NCI-H187 (cell line): ENCODE measurements around the gene FSHR.

Source experiments
- DNase-seq, 2 experiments: peaks; one replicate each; lab custom pipeline; 2025; lab: John Stamatoyannopoulos, UW

Gene FSHR

DNA sequence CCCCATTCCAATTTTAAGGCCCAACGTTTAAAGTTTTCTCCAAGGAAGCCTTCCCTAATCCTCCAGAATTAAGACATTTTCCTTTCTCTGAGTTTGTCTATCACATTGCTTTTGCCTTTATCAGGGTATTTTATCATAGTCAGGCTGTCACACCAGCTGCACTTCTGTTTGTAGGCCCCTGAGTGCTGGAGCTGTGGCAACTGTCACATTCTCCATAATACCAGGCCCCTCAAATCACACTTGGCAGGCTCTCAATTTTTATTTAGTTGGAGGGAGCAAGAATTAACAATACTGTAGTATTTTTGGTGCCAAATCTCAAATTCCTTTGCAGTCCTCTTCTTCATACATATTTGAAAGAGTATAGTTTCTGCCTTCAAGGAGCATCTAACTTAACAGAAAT is 122.2 kb downstream of the FSHR start:
- no peak for DNase-seq

DNA sequence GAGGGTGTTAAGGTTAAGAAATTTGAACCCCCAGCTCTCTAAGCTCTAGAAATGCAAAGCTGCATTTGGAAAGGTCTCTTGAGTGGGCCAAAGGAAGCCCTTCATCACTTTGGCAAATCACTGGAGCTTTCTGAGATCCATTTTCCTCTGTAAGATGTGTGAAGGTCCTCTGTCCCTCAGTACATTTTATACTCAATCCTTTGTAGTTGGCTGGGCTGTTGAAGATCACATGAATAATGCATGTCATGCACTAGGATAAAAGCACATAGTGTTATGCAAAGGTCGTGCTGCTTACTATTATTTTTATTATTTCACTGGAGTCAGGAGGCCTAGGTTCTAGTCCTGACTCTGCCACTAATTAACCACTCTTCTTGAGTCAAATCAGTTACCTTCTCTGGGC is 124.9 kb downstream of the FSHR start:
- no peak for DNase-seq

DNA sequence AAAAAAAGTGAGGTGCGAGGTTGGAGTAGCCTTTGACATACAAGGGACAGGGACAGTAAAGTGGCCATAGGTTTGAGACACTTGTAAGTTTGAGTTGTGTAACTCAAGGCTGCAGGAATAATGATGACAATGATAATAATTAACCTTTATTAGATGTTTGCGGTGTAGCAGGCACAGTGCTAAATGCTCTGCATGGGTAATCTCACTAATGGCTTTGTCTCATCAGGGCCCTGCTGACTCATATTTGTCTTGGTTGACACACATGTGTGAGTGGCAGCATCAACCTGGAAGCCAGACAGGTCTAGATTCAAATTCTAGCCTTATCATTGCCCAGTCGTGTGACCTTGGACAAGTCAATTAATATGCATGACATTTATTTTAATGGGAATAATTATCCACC is 126.2 kb downstream of the FSHR start:
- no peak for DNase-seq

DNA sequence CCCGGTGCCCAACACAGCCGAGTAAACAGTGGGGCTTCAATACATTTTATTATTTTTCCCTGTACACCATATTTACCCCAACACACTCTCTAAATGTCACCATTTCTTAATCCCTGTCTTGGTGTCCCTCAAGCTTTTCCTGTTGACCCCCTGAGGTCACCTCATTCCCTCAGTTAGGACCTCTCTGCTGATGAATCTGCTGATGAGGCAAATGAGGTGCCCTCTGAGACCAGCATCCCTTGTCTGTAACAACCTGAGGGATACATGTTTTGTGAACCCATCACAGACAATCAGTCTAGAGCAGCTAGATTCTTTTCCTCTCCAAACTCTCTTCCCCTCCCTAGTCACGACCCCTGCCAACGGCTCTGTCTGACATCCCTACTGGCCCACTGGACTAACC is 127.6 kb downstream of the FSHR start:
- DNase-seq, result no peak

DNA sequence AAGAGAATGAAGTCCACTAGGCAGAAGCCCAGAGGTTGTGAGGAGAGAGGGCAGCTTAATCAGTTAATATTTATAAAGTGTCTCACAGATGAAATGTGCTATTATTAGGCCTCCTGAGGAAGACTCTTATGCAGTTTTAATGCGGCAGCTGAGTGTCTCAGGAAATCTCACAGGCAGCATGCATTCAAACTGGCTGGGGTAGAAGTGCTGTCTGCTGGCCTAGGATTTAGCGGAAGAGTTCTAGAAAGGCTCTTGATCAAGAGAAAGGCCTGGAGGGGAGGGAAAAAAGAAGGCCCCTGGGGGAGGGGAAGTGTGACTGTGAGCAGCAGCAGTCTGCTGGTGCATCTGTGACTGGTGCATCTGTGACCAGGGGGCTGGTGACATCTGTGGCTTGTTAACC is 133.0 kb downstream of the FSHR start:
- DNase-seq, result no peak

DNA sequence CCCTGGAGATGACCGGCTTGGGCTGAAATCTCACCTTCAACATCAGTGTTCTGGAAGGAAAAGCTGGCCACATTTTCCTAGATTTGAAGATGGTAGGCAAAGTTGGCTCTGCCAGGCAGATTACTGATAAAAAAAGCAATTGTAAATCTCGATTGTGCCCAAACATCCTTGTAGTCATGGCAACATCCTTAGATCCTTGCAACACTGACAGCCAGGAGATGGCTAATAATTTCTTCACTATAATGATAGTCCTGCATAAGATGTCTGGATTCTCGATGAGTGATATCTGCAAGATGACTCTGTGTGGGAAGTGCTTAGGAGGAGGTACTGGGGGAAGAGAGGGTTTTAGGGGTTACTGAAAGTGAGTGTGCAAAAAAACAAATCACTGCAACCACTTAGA is 149.1 kb downstream of the FSHR start:
- no peak for DNase-seq

DNA sequence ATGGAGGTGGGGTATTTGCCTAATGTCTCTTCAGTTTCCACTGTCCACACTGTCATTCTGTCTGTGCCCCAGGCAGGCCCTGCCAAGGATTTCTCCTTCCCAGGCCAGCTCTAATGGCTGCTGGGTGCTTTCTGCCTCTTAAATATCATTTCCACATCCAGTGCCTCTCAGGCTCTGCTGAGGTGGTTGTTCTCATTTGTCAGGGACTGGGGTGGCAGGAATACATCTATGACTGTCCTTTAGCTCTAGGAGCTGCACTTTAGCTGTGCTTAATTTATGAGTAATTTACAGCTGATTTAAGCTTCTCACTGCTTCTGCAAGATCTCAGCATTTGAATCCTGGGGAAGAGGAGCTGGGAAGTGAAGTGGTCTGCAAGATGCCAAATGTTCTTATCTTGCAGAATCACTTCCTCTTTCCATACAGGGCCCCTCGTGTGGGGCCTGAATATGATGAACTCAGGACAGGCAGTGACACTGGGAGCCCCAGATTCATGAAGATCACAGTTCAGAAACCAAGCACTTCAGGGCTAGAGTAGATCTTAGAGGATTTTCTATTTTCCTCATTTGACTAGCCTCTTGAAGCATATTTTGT is 150.2 kb downstream of the FSHR start:
- no peak for DNase-seq

DNA sequence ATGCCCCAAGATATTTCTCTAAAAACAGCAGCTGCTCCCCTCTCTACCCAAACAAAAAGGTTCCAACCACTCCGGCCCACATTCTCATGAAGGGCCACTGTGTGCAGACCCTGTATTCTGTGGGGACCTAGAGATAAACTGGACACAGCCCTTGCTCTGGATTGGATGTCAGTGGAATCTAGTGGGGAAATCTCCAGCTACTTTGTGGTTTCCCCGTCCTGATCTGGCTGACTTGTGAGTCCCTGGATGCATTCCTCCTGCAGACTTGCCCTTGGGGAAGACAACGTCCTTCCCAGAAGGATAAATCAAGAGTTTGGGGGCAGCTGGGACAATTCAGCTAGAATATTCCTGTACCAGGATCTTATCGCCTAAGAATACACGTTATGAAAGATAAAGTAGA is 151.1 kb downstream of the FSHR start:
- DNase-seq, result no peak

DNA sequence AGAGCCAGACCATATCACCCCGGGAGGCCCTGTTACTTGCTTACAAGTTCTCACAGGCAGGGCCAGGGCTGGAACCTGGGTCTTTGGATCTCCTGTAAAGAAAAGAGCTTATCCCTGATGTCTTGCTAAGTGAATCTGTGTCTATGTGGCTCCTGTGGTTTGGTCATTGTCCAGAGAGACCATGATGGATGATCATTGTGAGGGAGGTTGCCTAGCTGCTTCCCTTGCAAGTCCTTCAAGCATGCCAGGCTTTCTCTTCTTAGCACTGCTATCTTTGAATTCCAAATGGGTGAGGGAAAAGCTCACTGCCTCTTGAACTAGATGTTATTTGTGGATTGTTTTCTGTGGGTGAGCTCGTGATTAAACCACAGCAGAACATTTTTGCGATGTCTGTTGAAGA is 151.6 kb downstream of the FSHR start:
- DNase-seq, result no peak

DNA sequence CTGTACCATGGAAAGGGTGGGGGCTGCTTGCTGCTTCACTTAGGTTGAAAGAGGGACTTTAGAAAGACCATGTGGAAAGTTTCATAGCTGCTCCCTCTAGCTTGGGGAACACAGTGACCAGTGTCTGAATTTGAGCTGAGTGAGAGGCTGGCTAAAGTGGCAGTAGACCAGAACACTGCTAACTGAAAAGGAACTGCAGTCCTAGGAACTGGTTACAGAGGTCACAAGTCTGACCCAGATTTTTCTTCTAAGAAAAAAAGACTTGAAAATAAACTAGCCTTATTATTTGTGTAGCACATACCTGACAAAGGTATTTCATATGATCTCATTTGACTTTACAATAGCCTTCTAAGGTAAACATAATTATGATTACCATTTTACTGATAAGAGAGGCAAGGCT is 153.6 kb downstream of the FSHR start:
- DNase-seq, result no peak

DNA sequence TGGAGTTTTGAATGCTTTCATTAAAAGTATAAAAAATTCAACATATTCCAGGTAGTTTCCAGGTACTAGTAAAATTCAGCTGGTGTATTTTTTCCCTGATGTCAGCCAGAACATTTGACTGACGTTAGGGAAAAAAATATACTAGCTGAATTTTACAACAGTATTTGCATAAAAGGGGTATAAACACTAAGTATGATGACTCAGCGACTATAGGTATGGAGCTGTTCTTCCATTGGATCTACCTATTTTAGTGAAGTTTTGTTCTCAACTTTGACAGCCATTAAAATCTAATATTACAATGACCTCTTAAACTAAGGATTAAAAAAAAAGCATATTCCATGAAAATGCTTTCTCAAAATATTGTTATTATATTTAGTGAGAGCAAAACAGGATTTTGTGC is 155.9 kb downstream of the FSHR start:
- DNase-seq, result no peak

DNA sequence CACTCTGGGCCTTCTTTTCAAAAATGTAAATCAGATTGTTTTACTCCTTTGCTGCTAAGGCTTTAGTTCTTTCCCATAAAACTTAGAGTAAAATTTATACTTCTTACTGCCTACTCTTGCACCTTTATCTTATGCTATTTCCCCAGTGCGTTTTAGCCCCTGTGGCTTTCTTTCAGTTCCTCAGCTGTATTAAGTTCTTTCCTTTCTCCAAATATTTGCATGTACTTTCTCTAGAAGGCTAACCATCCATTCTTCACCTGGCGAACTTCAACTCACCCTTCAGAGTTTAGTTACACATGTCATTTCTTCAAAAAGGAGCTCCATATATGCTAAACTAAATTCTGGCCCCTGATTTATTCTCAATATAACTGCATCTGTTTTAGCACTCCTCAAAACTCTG is 160.7 kb downstream of the FSHR start:
- no peak for DNase-seq

DNA sequence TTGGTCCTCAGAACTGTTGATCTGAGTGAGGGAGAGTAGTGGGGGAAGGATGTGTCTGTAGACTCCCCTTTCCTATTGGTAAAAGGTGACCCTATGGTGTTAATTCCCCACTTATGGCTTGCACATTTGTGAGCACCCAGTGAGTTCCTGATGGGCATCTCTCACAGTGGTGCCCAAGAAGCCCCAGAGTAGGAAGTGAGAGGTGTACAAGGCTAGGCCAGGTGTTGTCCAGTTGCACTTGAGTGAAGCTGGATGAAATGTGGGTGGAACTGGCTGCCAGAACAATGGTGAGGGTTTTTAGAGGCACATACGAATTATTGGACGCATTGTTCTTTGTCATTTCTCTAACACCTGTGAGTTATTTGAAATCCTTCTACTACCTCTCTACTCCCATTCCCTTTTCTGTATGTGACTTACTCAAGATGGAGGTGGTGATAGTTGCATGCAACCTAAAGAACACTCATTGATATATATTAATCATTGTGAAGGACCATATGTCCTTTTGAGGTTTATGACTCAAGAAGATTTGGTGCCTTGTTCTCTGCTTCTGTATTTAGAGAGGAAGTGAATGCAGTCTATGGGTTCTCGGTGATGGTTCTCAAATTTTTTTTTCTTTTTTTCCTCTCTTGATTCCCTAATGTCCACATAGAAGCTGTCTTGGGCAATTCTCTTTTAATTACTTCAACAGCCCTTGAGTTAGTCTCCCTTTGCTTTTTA is 162.7 kb downstream of the FSHR start:
- no peak for DNase-seq

DNA sequence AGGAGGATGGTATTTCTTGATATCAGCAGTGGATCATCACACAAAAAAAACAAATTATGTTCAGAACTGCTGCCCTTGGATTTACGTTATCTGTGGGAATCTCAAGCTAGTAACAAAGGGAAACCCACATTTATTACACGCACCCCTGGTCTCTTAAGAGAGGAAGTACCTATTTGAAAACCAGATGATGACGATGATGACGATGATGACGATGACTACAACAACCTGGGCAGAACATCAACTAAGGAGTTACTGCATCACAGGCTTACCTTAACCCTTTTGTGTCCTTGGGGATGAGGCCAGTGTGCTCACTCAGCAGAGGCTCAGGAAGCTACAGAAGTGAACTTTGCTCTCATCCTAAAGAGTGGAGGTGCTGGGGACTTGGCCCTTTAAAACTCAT is 169.4 kb downstream of the FSHR start:
- DNase-seq, result no peak

DNA sequence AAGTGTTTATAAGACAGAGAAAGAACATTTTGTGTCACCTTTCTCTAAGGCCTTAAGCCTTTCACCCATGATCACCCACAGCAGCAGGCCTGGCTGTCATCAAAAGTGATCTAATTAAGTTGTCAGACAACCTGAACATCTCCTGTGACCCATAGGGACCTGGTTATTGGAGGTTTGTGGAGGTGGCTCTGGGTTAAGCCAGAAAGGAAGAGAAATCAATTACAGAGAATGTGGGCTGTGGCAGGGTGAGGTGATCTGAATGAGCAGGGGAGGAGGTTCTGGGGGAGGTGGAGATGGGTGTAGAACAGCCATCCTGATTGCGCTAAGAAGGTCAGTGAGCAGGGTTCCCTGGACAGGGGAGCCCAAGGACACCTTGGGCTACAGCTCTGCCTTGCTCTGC is 170.8 kb downstream of the FSHR start:
- no peak for DNase-seq

DNA sequence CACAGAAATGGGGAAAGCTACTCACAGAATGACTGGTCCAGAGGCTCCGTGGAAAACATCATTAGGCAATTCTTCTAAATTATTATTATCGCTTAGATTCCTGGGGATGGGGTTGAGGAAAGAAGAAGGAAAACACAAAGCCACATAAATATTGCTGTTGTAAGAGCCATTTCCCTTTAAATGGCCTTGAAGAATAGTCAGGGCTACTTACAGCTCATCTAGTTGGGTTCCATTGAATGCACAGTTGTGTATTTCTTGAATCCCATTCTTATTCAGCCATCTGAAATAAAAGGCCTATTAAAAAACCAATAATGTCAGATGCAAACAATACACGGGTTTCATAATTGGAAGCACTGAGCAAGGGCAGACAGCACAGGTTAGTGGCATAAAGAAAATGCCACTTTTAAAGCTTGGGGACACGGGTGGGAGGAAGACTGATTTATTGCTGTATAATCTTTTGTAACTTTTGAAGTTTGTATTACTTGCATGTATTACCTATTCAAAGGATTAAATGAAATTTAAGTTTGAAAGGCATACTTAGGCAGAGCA is 171.4 kb downstream of the FSHR start:
- DNase-seq, result no peak

DNA sequence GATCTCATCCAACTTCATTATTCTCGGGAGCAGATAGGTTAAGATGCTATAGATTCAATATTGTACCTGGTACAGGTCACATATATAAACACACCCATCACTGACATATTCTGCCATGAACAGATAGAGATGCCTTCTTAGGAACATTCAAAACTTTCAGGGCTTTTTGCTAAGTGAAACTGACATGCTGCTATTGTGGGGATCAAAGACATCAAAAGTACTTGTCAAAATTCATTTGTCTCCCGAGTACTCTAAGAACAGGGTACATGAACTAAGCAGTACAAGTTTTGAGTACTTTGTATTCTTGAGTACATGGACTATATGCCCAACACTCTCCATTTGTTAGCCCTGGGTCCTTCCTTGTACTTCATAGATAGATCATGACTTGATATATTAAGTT is 173.5 kb downstream of the FSHR start:
- DNase-seq, result no peak

DNA sequence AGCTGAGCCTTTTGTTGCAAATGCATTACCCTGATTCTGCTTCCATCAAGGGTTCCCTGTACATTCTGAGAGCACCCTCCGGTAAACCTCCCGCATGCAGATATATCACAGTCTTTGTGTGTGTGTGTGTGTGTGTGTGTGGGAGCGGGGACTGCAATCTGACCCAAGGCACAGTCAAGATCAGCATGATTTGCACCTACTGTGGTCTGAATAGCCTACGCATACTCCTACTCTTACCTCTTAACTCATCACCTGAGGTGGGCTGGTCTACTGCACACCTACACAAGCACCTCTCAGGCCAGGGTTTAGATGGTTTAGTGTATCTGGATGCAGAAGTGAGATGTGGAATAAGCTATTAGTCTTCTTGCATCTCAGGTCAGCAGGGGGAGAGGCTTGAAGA is 174.6 kb downstream of the FSHR start:
- no peak for DNase-seq

DNA sequence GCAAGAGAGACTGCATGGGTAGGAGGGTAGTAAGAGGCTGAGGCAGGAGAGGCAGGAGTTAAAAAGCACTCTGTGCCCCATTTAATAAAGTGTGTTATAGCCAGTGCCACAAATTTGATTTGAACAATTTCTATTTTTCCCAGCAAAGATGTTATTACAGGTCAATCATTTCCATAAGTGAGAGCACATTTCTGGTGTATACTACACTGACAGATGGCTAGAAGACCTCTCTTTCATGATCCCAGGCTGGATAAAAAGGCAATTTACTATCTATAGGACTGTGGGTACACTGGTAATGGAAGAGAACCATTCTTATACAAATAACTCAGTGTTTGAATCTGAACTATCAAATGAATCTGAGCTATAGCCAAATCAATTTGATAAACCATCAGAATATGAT is 176.2 kb downstream of the FSHR start:
- DNase-seq, result no peak

DNA sequence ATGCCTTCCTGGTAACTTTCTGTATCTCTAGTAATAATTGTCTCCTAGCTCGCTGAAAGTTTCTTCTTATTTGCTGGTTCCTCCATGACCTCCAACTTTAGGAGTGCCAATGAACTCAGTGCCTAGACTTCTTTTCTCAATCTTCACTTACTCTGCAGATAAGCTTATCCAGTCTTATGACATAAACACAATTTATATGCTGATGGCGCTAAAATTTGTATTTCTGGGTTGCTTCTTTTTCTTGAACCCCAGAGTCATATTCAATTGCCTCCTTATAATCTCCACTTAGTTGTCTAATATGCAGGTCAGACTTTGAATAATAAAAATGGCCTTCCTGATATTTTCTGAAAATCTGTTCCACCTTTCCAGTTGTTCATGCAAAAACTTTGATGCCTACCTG is 182.5 kb downstream of the FSHR start:
- DNase-seq, result no peak

DNA sequence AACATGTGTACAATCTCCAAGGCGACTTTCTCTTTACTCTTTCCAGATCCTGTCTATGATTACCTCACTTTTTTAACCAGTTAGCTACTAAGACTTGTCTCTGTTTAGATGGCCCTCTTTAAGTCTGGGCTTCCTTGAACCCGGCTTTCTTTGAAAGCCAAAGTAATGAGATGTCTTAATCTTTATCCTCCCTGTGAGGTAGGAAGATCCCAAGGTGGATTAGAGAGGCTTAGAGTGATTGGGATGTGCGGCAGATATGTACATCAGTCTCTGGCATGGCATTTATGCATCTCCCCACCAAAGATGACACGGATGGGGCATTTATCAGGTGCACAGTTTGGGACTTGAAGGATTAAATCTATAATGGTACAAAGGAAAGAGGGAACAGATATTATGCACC is 186.3 kb downstream of the FSHR start:
- DNase-seq, result no peak

DNA sequence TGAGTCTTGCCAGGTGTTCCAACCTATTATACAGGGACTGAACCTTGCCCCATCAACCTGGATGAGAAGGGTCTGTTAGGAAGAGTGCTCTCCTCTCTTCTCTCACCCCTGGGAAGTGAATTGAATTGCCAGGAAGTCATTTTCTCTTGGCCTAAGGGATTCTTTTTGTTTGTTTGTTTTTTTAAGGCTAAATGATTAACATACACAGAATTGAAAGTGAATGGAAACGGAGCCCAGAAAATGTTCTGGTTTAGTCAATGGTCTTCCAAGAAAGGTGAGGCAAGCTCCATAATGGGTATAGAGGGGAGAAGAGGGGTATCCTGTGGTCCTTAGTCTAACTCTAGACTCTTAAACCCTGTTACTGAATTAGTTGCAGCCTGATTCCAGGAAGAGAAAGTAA is 189.1 kb downstream of the FSHR start:
- no peak for DNase-seq

DNA sequence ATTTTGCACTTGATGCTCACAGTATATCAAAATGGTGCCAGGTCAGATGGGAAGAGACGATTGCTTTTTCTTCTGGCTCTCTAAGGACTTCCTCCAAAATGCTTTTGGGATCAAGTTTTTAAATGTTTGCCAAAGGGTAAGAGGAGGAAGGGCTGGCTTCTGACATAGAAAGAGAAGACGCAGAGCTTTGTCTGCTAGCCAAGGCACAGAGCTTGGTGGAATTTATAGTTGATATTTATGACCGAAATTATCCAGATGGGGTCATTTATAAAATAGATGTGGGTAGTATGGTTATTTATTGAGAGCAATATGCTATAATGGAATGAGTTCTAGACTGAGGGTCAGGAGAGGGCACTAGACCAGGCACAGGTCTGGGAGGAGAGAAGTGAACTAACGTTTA is 193.3 kb downstream of the FSHR start:
- DNase-seq, result no peak

DNA sequence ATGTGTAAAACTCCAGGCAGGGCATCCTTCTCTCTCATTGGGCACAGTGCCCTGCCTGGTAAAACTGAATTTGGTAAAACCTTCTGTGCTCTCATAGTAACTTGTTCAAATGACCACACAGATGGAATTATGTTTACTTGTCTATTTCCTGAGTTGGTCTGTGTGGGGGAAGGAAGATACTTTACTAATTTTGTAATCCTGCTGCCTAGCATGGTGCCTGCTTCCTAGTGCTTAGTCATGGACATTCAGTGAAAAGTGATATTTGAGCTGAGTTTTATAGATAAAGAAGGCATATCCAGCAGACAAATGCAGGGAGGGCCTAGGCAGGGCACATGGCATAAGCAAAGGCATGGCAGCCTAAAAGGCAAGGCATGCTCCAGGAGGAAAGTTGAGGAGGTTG is 199.4 kb downstream of the FSHR start:
- no peak for DNase-seq
